ENCODE measurements around the gene CD99L2.

CD99L2 gene

GRCh38 chrX:150869450-150869849 is 29.0 kb downstream of the CD99L2 start:
- H2AFZ ChIP-seq (ENCODE audit: low read length), result no peak overlapping the region
- H3K4me2 ChIP-seq (ENCODE audit: low read depth, low read length, poor library complexity, severe bottlenecking), result no peak overlapping the region
- H3K4me3 ChIP-seq (ENCODE audit: low read length, poor library complexity, severe bottlenecking), result no peak overlapping the region
- no peaks in the 10 kb centered on the region for H3K36me3 ChIP-seq (ENCODE audit: insufficient read depth, low read length)
- no peaks in the 10 kb centered on the region for H3F3A ChIP-seq (ENCODE audit: low read depth)
- no peaks in the 10 kb centered on the region for H3K4me1 ChIP-seq (ENCODE audit: insufficient read depth, low read length, poor library complexity, severe bottlenecking)
- no peaks in the 10 kb centered on the region for H3K9me2 ChIP-seq (replicated peaks; ENCODE audit: low read depth, low read length)
- TF ChIP-seq, protein P1, sequence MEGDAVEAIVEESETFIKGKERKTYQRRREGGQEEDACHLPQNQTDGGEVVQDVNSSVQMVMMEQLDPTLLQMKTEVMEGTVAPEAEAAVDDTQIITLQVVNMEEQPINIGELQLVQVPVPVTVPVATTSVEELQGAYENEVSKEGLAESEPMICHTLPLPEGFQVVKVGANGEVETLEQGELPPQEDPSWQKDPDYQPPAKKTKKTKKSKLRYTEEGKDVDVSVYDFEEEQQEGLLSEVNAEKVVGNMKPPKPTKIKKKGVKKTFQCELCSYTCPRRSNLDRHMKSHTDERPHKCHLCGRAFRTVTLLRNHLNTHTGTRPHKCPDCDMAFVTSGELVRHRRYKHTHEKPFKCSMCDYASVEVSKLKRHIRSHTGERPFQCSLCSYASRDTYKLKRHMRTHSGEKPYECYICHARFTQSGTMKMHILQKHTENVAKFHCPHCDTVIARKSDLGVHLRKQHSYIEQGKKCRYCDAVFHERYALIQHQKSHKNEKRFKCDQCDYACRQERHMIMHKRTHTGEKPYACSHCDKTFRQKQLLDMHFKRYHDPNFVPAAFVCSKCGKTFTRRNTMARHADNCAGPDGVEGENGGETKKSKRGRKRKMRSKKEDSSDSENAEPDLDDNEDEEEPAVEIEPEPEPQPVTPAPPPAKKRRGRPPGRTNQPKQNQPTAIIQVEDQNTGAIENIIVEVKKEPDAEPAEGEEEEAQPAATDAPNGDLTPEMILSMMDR (conservative IDR thresholded peaks at IDR 0.05; ENCODE audit: low read length), result no peak
- no peak for TF ChIP-seq EZH2phosphoT487 (IDR thresholded peaks at IDR 0.05; ENCODE audit: borderline replicate concordance)
- H3K9ac ChIP-seq (ENCODE audit: low read depth, low read length, poor library complexity, severe bottlenecking), result no peak overlapping the region
- H3K79me2 ChIP-seq (ENCODE audit: insufficient read depth, low read length), result no peaks in the 10 kb centered on the region
- no peaks in the 10 kb centered on the region for H3K27me3 ChIP-seq (ENCODE audit: insufficient read depth, low read length, poor library complexity, severe bottlenecking)
- H4K20me1 ChIP-seq (ENCODE audit: insufficient read depth, low read length, poor library complexity, severe bottlenecking), result no peaks in the 10 kb centered on the region
- no peaks in the 10 kb centered on the region for H3K9me3 ChIP-seq (ENCODE audit: insufficient read depth, low read depth, low read length)

DNA sequence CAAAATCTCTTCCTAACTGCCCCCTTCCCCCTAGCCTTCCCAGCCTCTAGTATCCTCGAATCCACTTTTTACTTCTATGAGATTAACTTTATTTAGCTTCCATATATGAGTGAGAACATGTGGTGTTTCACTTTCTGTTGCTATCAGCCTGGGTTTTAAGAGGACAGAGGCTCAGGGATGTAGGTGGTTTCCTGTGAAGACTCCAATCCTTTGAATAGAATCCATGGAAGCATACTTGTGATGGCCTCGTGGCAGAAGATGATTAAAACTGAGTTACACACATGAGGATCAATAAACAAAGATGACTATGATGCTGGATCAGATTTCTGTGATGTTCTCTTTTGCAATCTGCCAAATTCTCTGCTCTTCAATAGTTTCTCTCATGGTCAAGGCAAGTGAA is 29.8 kb downstream of the CD99L2 start:
- Histone ChIP-seq H3K9me3 (ENCODE audit: insufficient read depth, low read depth, low read length) (no peaks in the 10 kb centered on the region), H3K79me2 (ENCODE audit: insufficient read depth, low read length) (no peaks in the 10 kb centered on the region), H3K36me3 (ENCODE audit: insufficient read depth, low read length) (no peaks in the 10 kb centered on the region), H3K4me2 (ENCODE audit: low read depth, low read length, poor library complexity, severe bottlenecking) (no peak overlapping the region), H3K9ac (ENCODE audit: low read depth, low read length, poor library complexity, severe bottlenecking) (no peak overlapping the region), H3K4me3 (ENCODE audit: low read length, poor library complexity, severe bottlenecking) (no peak overlapping the region), H3K27me3 (ENCODE audit: insufficient read depth, low read length, poor library complexity, severe bottlenecking) (no peaks in the 10 kb centered on the region), H3F3A (ENCODE audit: low read depth) (no peaks in the 10 kb centered on the region), H4K20me1 (ENCODE audit: insufficient read depth, low read length, poor library complexity, severe bottlenecking) (no peaks in the 10 kb centered on the region), H2AFZ (ENCODE audit: low read length) (no peak overlapping the region), H3K9me2 (replicated peaks; ENCODE audit: low read depth, low read length) (no peaks in the 10 kb centered on the region), H3K4me1 (ENCODE audit: insufficient read depth, low read length, poor library complexity, severe bottlenecking) (no peaks in the 10 kb centered on the region)
- TF ChIP-seq, protein P1 (conservative IDR thresholded peaks at IDR 0.05; ENCODE audit: low read length), result no peak
- no peak for TF ChIP-seq EZH2phosphoT487 (IDR thresholded peaks at IDR 0.05; ENCODE audit: borderline replicate concordance)

GRCh38 chrX:150864127-150864526 is 34.3 kb downstream of the CD99L2 start:
- no peak overlapping the region for H2AFZ ChIP-seq (ENCODE audit: low read length)
- no peak overlapping the region for H3K9ac ChIP-seq (ENCODE audit: low read depth, low read length, poor library complexity, severe bottlenecking)
- H4K20me1 ChIP-seq (ENCODE audit: insufficient read depth, low read length, poor library complexity, severe bottlenecking), result no peaks in the 10 kb centered on the region
- no peak overlapping the region for H3K4me3 ChIP-seq (ENCODE audit: low read length, poor library complexity, severe bottlenecking)
- H3K4me1 ChIP-seq (ENCODE audit: insufficient read depth, low read length, poor library complexity, severe bottlenecking), result no peaks in the 10 kb centered on the region
- H3K9me3 ChIP-seq (ENCODE audit: insufficient read depth, low read depth, low read length), result no peaks in the 10 kb centered on the region
- H3K36me3 ChIP-seq (ENCODE audit: insufficient read depth, low read length), result no peaks in the 10 kb centered on the region
- H3K9me2 ChIP-seq (replicated peaks; ENCODE audit: low read depth, low read length), result no peaks in the 10 kb centered on the region
- no peak for TF ChIP-seq EZH2phosphoT487 (IDR thresholded peaks at IDR 0.05; ENCODE audit: borderline replicate concordance)
- TF ChIP-seq, protein P1 (conservative IDR thresholded peaks at IDR 0.05; ENCODE audit: low read length), result no peak
- H3K27me3 ChIP-seq (ENCODE audit: insufficient read depth, low read length, poor library complexity, severe bottlenecking), result no peaks in the 10 kb centered on the region
- H3F3A ChIP-seq (ENCODE audit: low read depth), result no peaks in the 10 kb centered on the region
- H3K4me2 ChIP-seq (ENCODE audit: low read depth, low read length, poor library complexity, severe bottlenecking), result no peak overlapping the region
- no peaks in the 10 kb centered on the region for H3K79me2 ChIP-seq (ENCODE audit: insufficient read depth, low read length)

Measured in Loucy (cell line).